CD1c-positive myeloid dendritic cell (primary cell): ENCODE results near the gene SLFN12L.
"Not testable (repeated sequence)": the region's sequence is repeated elsewhere in the genome, so short reads cannot be mapped to it uniquely, and the experiment has no call there.

Experiments
- DNase-seq: peaks from one replicate; pipeline ENCODE4 v3.0.0-alpha.2; 2016; ENCODE audit errors: extremely low spot score

Gene SLFN12L

DNA sequence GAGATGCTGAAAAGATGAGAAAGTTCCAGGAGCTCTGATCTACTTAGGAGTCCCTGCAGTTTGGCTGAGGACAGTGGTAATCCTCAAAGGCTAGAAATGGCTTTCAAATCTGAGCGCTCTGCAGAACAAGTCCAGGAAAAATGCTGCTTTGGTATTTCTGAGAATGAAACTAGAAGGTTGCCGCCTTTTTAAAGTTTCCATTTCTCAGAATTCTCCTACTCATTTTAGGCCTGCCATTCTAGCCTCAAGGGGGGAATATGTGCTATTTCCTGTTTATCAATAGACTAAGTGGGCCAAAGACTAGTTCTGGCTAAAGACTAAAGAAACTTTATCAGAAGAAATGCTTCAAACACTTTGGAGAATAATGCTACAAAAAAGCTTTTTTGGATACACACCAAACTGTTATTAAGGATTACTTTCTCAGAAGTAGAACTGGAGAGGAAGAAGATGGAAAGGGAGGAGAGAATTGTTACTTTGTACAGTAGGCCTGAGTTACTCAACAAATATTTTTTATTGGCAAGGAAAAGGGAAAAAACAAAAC lies at the start of gene SLFN12L:
TSS of gene SLFN12L (minus strand) at position 78 of the 541 bp plus-strand sequence. CDS start 15,314 bp downstream, outside the sequence.
- peak; percentile 73 for DNase-seq

DNA sequence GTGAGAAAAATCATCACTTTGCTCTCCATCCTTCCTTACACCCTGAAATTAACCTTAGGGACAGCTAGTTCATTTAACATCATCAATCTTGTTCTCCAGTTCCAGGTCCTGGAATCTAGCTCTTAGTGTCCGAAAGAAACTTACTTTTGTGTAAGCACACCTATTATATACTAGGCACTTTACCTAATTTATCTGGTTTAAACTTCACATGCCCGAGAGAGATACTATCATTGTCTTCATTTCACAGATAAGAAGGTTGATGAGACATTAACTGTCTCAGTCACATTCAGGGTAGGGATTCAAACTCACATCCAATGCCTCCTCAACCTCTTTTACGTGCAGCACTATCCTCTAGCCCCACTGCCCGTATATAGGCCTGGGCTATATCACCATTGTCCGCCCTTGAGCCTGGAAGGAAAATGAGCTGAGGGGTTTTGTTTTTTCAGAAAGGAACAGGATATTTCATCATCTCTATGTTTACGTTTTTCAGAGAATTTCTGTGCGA lies 49.1 kb upstream of the SLFN12L start:
- no peak for DNase-seq

DNA sequence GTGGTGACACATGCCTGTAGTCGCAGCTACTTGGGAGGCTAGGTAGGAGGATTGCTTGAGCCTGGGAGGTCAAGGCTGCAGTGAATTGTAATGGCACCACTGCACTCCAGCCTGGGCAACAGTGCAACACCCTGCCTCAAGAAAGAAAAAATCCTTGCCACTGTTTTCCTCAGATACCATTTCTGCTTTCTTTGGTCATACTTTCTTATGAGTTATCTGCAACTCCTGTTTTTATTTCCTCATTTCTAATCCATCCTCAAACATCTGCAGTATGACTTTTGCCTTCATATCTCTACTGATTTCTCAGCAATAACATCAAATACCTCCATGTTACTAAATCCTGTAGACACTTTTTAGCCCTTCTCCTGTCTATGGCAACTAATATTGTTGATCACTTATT lies 46.6 kb upstream of the SLFN12L start:
- no peak for DNase-seq

DNA sequence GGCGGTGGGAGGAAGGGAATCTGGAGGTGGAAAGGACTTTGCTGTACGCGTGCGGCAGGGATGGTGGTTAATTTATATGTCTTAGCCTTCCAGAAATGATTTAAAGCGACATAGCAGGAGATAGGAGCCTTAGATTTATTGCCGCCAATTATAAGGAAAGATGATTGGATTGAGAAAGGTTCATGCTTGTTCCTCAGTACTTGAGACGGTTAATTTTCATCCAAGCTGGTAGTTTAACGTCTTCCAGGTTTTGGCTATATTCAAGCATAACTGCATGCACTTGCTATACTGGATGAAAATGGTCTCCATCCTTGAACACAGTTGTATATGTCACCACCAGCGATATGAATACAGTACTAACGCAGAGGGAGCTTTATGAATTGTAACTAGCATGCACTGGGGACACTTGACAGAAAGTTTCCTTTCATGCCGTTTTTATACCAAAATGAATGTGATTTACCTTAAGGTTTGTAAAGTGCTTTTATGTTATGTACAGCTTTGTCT lies 41.5 kb upstream of the SLFN12L start:
- DNase-seq = no peak

DNA sequence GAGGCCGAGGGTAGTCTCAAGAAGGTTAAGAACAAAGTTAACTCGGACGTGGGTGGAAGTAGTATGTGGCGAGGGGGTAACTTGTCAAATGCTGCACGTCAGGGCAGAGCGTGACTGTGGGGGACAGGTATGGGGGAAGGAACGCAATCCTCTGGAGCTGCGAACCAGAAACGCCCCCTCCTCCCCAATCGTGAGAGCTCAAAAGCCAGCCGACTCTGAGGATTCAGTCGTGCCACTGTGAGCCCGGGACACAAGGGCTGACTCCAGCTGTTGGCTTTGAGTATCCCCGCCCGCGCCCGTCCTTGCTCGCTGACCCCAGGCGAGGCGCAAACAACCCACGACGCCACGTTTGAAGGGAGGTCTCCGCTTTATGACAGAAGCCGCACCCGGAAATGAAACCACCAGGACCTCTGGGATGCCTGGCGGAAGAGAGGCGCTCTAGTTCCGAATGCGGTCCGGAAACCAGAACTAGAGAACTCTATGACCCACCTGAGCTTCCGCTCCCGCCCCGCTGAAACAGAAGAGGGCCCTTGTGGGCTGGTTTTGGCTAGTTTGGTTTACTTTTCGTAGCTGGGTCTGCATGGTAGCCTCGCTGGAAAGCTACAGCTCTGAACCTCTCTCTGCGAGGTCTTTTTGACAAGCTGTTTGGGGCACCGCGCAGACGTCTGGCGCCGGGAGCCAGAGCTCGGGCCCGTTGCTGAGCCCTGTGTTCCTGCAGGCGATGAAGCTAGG lies 40.9 kb upstream of the SLFN12L start, which contains the start of gene PEX12:
TSS of gene PEX12 (minus strand) at position 375 of the 732 bp plus-strand sequence. CDS start 550 bp downstream, outside the sequence.
- DNase-seq = peak; percentile 87

DNA sequence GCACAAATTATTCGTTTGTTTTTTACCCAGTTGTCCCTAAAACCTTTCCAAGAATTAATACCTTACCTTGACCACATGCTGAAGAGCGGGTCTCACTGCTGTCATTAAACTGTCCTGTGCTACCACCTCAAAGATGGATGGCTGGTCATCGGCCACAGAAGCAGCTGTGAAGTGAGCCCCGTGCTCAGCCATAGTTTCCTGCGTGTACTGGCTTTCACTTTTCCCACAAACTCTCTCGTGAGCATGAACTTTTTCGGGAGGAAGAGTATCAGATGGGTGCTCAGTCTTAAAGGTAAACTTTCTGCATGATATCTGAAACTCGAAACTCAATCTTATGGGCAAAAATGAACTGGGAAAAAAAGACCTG lies 40.3 kb upstream of the SLFN12L start:
- DNase-seq = no peak

DNA sequence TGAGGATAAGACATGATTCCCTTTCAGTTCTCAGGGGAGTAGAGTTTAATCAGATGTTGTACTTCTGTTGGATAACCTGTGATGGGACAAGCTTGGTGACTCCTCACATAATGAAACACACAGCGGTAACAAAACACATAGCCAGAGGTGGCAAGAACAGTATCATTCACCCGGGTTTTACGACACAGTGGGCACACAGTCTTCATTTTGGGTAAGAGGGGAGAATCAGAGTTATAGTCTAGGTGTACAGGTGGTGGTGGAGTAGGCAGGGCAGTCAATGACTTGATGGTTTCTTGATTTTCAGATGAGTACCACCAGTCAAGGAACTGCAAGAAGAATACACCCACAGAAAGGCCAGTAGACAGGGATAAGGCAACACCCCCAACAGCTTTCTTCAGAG lies 38.3 kb upstream of the SLFN12L start:
- no peak for DNase-seq

DNA sequence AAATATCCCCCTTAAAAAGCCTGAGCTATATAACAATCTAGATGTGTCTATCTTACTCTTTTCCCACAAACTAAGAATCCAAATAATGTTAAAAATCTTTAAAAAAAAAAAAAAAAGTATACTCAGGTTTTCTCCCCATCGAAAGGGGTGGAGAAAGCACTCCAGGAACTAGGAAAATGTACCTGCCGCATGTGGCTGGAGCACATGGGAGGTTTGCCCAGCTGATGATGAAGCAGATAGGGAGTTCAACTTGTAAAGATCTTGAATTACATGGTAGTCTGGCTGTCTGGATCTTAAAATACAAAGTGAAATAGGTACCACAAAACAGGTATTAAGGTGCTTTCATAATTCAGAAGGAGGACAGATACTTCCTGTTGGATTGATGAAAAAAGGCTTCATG lies 31.9 kb upstream of the SLFN12L start:
- DNase-seq = no peak

DNA sequence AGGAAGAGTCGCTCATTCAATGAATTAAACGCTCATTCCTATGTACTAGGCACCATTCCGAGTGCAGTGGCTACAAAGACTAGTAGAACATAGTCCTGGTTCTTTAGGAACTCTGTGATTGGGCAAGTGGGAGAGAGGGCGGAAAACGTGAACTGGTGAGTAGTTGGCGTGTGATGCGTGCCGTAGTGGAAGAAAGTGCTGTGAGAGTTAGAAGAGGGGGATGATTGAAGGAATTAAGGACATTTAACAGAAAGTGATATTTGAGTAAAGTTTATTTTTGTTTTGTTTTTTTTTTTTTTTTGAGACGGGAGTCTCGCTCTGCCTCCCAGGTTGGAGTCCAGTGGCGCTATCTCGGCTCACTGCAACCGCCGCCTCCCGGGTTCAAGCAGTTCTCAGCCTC lies 31.1 kb upstream of the SLFN12L start:
- peak; percentile 66 for DNase-seq

DNA sequence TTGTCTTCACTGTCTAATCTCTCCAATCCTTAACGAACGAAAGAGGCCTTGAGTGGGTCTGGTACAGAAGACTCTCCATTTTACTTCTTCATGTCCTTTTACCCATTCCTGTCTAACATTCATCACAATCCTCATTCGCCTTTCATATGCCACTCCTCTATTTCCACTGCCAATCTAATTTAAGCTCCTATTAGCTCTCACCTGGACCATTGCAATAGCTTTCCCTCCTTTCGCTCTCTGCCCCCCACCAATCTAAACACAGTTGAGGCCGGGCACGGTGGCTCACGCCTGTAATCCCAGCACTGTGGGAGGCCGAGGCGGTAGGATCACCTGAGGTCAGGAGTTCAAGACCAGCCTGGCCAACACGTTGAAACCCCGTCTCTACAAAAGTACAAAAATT lies 29.5 kb upstream of the SLFN12L start:
- no peak for DNase-seq

DNA sequence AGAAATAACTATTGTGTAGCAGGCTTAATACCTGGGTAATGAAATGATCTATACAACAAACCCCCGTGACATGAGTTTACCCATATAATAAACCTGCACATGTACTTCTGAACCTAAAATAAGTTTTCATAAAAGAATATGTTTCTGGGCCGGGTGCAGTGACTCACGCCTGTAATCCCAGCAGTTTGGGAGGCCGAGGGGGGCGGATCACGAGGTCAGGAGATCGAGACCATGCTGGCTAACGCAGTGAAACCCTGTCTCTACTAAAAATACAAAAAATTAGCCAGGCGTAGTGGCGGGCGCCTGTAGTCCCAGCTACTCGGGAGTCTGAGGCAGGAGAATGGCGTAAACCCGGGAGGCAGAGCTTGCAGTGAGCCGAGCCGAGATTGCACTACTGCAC lies 25.7 kb upstream of the SLFN12L start:
- DNase-seq = not testable (repeated sequence)

DNA sequence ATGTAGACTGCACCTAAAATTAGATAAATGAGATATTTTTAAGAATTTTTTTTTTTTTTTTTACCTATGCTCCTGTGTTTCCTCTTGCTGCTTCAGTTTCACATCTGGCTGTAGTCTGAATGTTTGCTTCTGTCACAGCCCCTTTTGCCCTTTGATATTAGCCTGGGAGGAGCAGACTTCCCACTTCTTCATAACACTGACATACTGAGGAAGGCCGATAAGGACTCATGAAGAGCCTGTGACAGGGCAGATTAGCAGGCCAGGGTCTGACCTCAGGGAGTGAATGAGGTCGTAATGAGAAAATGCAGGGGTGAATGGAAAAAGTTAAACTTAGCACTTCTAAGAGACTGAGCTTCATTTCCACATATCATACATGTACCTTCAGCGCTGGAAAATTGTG lies 23.2 kb upstream of the SLFN12L start, which contains the start of gene SLFN14:
TSS of gene SLFN14 (minus strand) at position 117 of the 400 bp plus-strand sequence. CDS start 2,757 bp downstream, outside the sequence.
- no peak for DNase-seq

DNA sequence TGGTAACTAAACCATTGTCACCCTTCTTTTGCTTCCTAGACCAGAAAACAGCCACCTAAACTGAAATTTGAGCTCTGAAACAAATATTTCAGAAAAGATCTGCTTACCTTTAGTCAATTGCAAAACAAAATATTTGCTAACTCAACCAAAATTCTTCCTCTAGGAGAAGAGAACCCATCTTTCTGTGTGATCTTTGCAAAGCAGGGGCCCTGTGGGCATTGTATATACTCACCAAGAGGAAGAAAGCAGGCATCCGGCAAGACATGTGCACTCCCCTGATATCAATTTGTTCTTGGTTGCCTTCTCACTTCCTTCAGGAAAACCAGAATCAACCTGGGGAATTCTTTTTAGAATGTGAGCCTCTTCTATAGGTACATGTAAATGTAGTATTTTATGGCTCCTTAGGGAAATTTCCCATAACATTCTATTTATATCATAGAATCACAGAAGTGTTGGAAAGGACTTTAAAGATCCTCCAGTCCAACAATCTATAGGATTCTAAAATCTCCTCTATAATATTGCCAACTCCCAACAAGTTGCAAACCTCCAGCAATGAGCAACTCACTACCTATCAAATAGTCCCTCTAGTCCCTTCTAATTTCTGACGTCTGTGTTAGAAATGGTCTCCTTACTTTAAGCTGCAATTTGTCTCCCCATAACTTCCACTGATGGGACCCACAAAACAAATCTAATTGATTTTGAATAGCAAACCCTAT lies 22.2 kb upstream of the SLFN12L start:
- DNase-seq = no peak

DNA sequence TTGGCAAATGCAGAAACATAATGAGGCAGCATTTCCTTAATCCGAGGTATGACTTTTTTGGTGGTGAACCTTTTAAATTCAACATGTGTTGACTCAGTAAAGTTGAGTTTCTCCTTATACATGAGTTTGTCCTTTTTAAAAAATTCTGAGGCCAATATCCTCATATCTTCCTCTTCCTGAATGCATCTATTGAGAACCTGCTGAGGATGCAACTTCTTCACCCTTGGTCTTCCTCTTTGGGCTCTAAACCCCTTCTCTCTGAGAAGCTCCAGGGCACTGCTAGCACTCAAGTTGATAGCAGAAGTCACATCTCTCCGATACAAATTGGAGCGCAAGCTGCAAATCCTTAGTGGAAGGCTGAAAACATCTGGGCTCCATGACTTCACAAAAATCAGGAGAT lies 19.9 kb upstream of the SLFN12L start:
- no peak for DNase-seq

DNA sequence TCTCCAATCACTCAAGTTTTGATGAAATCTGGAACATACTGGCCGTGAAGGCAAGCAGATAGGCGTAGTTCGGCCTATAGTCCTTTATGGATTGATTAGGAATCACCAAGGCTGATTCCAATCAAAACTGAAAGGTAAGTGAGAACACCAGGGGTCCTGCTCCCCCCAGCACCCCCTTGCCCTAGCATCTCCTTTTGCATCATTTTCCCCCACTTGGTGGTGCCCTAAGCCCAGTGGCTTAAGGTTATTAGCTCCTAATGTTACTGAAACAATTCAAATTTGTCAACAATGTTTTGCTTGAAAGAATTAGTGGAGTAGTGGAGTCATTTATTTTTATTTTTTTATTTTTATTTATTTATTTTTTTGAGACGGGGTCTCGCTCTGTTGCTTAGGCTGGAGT lies 18.2 kb upstream of the SLFN12L start:
- no peak for DNase-seq

DNA sequence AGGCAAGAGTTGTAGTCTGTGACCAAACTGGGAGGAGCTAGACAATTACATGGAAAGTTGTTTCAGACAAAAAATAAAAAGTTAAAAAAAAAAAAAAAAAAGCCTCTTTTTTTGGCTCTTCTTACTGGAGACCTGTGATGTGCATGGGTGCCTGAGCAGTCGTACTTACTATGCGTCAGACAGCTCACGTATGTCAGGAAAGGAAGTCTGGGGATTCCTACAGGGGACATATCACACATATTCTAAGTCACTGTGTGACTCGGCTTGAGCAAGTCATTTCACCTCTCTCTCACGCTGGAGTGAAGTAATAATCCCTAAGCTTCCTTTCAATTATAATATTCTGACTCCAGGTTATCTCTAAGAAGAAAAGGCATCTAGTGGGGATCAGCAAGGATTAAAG lies 17.2 kb upstream of the SLFN12L start:
- DNase-seq = no peak

DNA sequence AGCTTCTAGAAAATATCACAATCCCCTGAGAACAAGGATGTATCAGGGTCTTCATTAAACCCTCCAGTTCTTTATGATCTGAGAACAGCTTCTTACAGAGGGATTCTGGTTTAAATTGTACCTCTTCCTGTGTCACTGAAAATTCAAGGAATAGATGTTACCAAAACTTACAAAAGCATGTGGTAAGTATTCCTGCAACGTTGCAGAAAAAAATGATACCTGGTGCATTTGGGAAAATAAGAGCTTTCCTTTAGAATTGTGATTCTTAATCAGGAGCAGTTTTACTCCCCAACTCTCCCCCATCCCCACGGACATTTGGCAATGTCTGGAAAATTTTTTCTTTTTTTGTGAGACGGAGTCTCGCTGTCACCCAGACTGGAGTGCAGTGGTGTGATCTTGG lies 15.8 kb upstream of the SLFN12L start:
- no peak for DNase-seq

DNA sequence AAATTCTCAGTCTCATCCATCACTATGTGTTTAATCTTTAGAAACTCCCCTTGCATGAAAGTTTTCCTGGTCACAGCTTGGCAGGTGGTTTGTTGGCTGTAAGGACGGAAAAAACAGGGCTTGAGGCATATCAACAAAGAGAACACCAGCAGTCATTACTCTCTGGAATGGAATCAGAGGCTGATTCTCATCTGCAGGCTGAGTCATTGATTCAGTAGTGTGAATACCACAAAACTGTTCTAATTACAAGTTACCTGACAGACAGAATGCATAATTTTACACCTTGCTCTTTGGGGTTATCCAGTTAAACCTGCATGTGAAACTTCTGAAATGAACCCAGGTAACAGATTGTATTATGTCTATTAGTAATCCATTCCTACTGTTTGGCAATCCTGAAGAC lies 11.5 kb upstream of the SLFN12L start:
- no peak for DNase-seq

DNA sequence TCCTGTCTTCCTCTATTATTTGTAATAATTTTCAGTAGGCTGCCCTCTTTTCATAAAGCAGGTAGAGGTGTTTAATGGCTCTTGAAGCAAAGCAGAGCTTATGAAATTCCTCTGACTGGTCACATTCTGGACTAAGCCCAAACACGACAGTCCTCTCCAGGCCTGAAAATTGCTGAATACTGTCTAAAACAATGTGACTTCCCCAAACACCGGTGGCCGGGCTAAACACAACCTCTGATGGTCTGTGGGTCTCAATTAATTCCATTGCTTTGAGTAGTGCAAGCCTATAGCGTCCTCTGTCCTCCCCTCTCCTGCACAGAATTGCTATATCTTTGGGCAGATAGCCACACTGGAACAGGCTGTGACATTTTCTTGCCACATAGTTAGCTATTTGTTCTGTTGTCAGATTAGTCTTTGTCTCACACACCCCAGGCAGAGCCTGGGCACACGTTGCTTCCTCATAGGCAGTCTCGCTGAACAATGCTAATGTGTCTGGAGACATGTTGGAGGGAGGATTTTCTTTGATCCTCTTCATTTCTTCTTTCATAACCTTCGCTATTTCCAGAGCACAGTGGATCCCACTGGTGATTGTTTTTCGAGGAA lies 10.8 kb upstream of the SLFN12L start:
- DNase-seq = no peak

DNA sequence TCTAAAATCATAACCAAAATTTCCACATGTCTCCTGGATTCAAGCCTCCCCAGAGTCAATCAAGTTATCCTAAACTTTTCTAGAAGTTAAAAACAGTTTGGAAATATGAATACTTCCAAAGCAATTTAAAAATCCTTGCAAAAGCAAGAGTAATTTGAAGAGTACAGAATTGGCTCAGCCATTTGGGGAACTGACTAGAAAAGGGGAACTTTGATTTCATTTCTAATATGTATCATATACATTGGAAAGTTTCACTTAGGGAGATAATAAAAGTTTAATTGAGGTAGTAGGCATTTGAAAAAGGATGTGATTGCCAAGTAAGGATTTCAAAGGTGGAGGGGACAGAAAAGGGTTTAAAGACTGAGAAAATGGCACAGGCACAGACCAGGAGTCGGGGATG lies 9.0 kb upstream of the SLFN12L start:
- peak; percentile 81 for DNase-seq

DNA sequence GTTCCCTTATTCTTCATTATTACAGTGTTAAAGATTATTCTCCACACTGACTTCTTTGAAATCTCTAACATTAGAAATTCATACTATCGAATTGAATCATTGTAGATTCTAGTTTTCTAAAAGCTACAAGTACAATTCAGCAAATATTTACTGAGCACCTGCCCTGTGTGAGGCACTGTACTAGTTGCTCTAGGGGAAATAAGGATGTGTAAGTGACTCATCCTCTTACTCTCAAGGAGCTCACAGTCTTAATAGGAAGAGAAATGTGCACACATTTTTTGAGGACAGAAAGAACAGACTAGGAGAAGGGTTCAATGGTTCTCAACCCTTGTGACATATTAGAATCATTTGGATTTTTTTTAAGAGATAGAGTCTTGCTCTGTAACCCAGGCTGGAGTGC lies 7.7 kb upstream of the SLFN12L start:
- no peak for DNase-seq

DNA sequence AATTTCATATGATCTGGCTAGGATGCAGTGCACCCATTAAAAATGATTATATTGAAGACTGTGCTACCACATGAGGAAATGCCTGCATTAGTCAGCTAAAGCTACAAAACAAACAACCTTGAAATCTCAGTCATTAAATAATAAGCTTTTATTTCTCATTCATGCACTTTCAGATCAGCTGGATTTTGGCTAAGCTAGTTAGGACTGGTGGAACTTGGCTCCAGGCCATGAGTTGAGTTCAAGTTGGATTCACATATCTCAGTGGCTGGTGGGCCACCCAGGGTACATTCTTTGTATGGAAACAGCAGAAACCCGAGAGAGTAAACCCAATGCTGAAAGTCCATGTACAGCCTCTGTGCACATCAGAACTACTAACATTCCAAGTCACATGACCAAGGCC lies 6.4 kb upstream of the SLFN12L start:
- no peak for DNase-seq
